Erythroblast (primary cell): ENCODE results near the gene MGST3.
"Not testable (repeated sequence)": the region's sequence is repeated elsewhere in the genome, so short reads cannot be mapped to it uniquely, and the experiment has no call there.

Experiments
- GATA1 ChIP-seq: IDR thresholded peaks from 2 replicates; pipeline ENCODE4 v1.6.1; 2011; ENCODE audit warnings: low read depth, mild to moderate bottlenecking, control low read depth, low read length, moderate library complexity
- POLR2A ChIP-seq: IDR thresholded peaks from 2 replicates; pipeline ENCODE4 v1.6.1; 2011; ENCODE audit warnings: mild to moderate bottlenecking, low read length

DNA sequence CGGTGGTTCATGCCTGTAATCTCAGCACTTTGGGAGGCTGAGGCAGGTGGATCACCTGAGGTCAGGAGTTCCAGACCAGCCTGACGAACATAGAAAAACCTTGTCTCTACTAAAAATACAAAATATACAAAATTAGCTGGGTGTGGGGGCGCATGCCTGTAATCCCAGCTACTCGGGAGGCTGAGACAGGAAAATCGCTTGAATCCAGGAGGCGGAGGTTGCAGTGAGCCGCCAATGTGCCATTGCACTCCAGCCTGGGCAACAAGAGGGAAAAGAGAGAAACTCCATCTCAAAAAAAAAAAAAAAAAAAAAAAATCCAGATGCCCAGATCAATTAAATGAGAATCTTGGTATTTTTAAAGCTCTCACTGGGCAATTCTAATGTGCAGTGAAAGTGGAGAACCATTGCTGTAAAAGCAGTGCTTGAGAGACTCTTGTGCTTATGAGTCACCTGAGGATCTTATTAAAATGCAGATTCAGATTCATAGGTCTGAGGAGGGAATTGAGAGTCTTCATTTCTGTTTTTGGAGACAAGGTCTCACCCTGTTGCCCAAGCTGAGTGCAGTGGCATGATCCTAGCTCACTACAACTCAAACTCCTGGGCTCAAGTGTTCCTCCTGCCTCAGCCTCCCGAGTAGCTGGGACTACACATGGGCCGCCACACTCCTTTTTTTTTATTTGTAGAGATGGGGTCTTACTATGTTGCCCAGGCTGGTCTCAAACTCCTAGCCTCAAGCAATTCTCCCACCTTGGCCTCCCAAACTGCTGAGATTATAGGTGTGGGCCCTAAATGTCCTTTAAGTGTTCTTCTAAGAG lies 27.9 kb downstream of the MGST3 start:
- TF ChIP-seq POLR2A, GATA1: not testable (repeated sequence)
